Esophagus squamous epithelium (tissue), 4 donors: Measurements from ENCODE around the gene ABLIM3.

Experiments used
- CTCF ChIP-seq, 6 experiments: fragments of 450-650 bp in 4 of 6; fragments of 200-600 bp in 2 of 6; sonication (generic) in 2 of 6; IDR thresholded peaks; one replicate each; pipeline ENCODE4 v1.5.1; 2016 to 2019; ENCODE audit warnings: antibody characterized with exemption in 6 of 6, mild to moderate bottlenecking in 4 of 6, moderate library complexity in 4 of 6
- POLR2A ChIP-seq, 4 donors: fragments of 450-650 bp; IDR thresholded peaks; one replicate each; pipeline ENCODE4 v1.6.1; 2017; ENCODE audit warnings: antibody characterized with exemption in 4 of 4, mild to moderate bottlenecking in 4 of 4, moderate library complexity in 3 of 4

- no peak for TF ChIP-seq CTCF (IDR thresholded peaks at IDR 0.05)
- TF ChIP-seq POLR2A (IDR thresholded peaks at IDR 0.05), result no peak
Observed at GRCh38 chr5:149274939-149275338, 133.6 kb downstream of the ABLIM3 start.
